KMS-11 (cell line): ENCODE measurements around the gene COBL.

ENCODE experiments used
- H2AFZ ChIP-seq: fragments of 200-600 bp; sonication (generic); 2 replicates; pipeline ENCODE4 v1.6.1; 2016; ENCODE audit warnings: antibody characterized with exemption, mixed run types, low read depth
- H3K27ac ChIP-seq: fragments of 200-600 bp; sonication (generic); 2 replicates; pipeline ENCODE4 v1.6.1; 2016; ENCODE audit warnings: mild to moderate bottlenecking, mixed run types
- H3K27me3 ChIP-seq: fragments of 200-600 bp; sonication (generic); 2 replicates; pipeline ENCODE4 v1.6.1; 2017; ENCODE audit warnings: mild to moderate bottlenecking, low read depth, mixed run types, moderate library complexity; ENCODE audit not compliant: insufficient read depth
- H3K36me3 ChIP-seq: fragments of 200-600 bp; sonication (generic); 2 replicates; pipeline ENCODE4 v1.6.1; 2017; ENCODE audit warnings: mild to moderate bottlenecking, mixed run types; ENCODE audit not compliant: insufficient read depth
- H3K4me1 ChIP-seq: fragments of 200-600 bp; sonication (generic); 2 replicates; pipeline ENCODE4 v1.6.1; 2016; ENCODE audit warnings: mild to moderate bottlenecking, low read depth, mixed run types; ENCODE audit not compliant: poor library complexity, severe bottlenecking
- H3K4me2 ChIP-seq: fragments of 200-600 bp; sonication (generic); 2 replicates; pipeline ENCODE4 v1.7.0; 2016; ENCODE audit warnings: mild to moderate bottlenecking, mixed run types
- H3K4me3 ChIP-seq: fragments of 200-600 bp; sonication (generic); IDR thresholded peaks from 2 replicates; pipeline ENCODE4 v1.6.1; 2017; ENCODE audit warnings: low read depth, low read length, mixed read lengths; ENCODE audit not compliant: insufficient read depth
- H3K79me2 ChIP-seq: fragments of 200-600 bp; sonication (generic); 2 replicates; pipeline ENCODE4 v1.6.1; 2016; ENCODE audit warnings: low read depth, mixed run types; ENCODE audit not compliant: insufficient read depth
- H3K9ac ChIP-seq: fragments of 200-600 bp; sonication (generic); 2 replicates; pipeline ENCODE4 v1.6.1; 2016; ENCODE audit warnings: mild to moderate bottlenecking, mixed run types
- H4K20me1 ChIP-seq: fragments of 200-600 bp; sonication (generic); 2 replicates; pipeline ENCODE4 v1.6.1; 2016; ENCODE audit warnings: mild to moderate bottlenecking, mixed run types; ENCODE audit not compliant: insufficient read depth
- CTCF ChIP-seq: fragments of 200-600 bp; sonication (generic); conservative IDR thresholded peaks from 2 replicates; pipeline ENCODE4 v1.6.1; 2017; ENCODE audit warnings: low read depth, mild to moderate bottlenecking, antibody characterized with exemption, low read length, moderate library complexity, mixed read lengths

The COBL gene

GRCh38 chr7:51269321-51269720 lies 47.3 kb downstream of the COBL start:
- peaks cover 4% of the 10 kb centered on the region for H3K4me1 ChIP-seq
- no peaks in the 10 kb centered on the region for H3K36me3 ChIP-seq
- no peak overlapping the region for H3K27ac ChIP-seq
- no peak overlapping the region for H3K4me3 ChIP-seq
- no peaks in the 10 kb centered on the region for H3K27me3 ChIP-seq
- no peak overlapping the region for H2AFZ ChIP-seq
- no peak overlapping the region for H3K4me2 ChIP-seq
- H4K20me1 ChIP-seq = no peaks in the 10 kb centered on the region
- no peaks in the 10 kb centered on the region for H3K79me2 ChIP-seq
- TF ChIP-seq CTCF = no peak
- H3K9ac ChIP-seq = no peak overlapping the region

GRCh38 chr7:51268859-51269258 lies 47.8 kb downstream of the COBL start:
- no peaks in the 10 kb centered on the region for H3K79me2 ChIP-seq
- H3K9ac ChIP-seq = no peak overlapping the region
- H3K4me3 ChIP-seq = no peak overlapping the region
- no peaks in the 10 kb centered on the region for H3K36me3 ChIP-seq
- H3K27ac ChIP-seq = no peak overlapping the region
- no peak overlapping the region for H3K4me2 ChIP-seq
- TF ChIP-seq CTCF = no peak
- no peaks in the 10 kb centered on the region for H3K27me3 ChIP-seq
- no peaks in the 10 kb centered on the region for H4K20me1 ChIP-seq
- no peak overlapping the region for H2AFZ ChIP-seq
- peaks cover 9% of the 10 kb centered on the region for H3K4me1 ChIP-seq

- no peak for TF ChIP-seq CTCF
- H3K4me2 ChIP-seq = no peak overlapping the region
- no peak overlapping the region for H3K4me3 ChIP-seq
- H3K27ac ChIP-seq = no peak overlapping the region
- peaks cover 26% of the 10 kb centered on the region for H3K4me1 ChIP-seq
- no peak overlapping the region for H2AFZ ChIP-seq
- H3K9ac ChIP-seq = no peak overlapping the region
- no peaks in the 10 kb centered on the region for H4K20me1 ChIP-seq
- H3K36me3 ChIP-seq = no peaks in the 10 kb centered on the region
- no peaks in the 10 kb centered on the region for H3K79me2 ChIP-seq
- no peaks in the 10 kb centered on the region for H3K27me3 ChIP-seq
These were observed 49.4 kb downstream of the COBL start for GRCh38 chr7:51267169-51267568.

- peaks cover 35% of the 10 kb centered on the region for H3K4me1 ChIP-seq
- no peaks in the 10 kb centered on the region for H3K36me3 ChIP-seq
- H3K27ac ChIP-seq = no peak overlapping the region
- no peaks in the 10 kb centered on the region for H3K27me3 ChIP-seq
- TF ChIP-seq CTCF = no peak
- no peak overlapping the region for H3K4me3 ChIP-seq
- no peak overlapping the region for H3K9ac ChIP-seq
- H3K79me2 ChIP-seq = no peaks in the 10 kb centered on the region
- no peak overlapping the region for H2AFZ ChIP-seq
- H4K20me1 ChIP-seq = no peaks in the 10 kb centered on the region
- no peak overlapping the region for H3K4me2 ChIP-seq
These were observed 51.3 kb downstream of the COBL start for GRCh38 chr7:51265066-51265907.
